ENCODE measurements around the gene PKD2L2. TPM values are rescaled to one million over a fixed set of nuclear protein-coding genes. Genes with fewer than 3 reads are reported as not detected.
"Not testable (repeated sequence)": the region's sequence is repeated elsewhere in the genome, so short reads cannot be mapped to it uniquely, and the experiment has no call there.

Gene PKD2L2
- total RNA-seq, 1 donor from 2014 or later = not detected

- intact Hi-C loops (cut with micrococcal nuclease) = no loop called here
These were observed 65.0 kb downstream of the PKD2L2 start for GRCh38 chr5:137954131-137954879.

GRCh38 chr5:137957948-137958347 is 68.7 kb downstream of the PKD2L2 start:
- intact Hi-C loops (cut with micrococcal nuclease) = no loop called here

DNA sequence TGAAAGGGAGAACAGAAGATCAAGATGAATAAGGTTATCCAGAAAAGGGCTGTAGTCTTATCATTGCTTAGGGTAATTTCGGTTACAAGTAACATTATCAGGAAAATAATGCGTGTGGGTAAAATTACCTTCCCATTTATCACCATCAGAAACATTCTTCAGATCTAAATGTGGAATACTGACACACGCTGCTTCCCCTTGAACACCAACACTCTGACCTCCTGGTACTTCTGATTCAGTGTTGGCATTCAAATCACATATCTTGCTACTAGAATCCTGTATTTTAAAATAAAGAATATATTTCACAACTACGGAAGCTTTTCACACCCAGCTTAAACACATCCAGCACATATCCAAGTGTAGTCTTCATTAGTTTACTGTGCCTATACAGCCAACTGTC is 70.2 kb downstream of the PKD2L2 start:
- intact Hi-C loops (cut with micrococcal nuclease) = no loop called here

- intact Hi-C loops (cut with micrococcal nuclease) = no loop called here
These were observed 70.9 kb downstream of the PKD2L2 start for GRCh38 chr5:137960141-137960540.

GRCh38 chr5:137960819-137961218 is 71.6 kb downstream of the PKD2L2 start:
- intact Hi-C loops (cut with micrococcal nuclease) = no loop called here

DNA sequence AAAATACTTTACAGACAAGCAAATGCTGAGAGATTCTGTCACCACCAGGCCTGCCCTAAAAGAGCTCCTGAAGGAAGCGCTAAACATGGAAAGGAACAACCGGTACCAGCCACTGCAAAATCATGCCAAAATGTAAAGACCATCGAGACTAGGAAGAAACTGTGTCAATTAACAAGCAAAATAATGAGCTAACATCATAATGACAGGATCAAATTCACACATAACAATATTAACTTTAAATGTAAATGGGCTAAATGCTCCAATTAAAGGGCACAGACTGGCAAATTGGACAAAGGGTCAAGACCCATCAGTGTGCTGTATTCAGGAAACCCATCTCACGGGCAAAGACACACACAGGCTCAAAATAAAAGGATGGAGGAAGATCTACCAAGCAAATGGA is 81.1 kb downstream of the PKD2L2 start:
- intact Hi-C loops (cut with micrococcal nuclease) = not testable (repeated sequence)

- intact Hi-C loops (cut with micrococcal nuclease) = no loop called here
These were observed 86.0 kb downstream of the PKD2L2 start for GRCh38 chr5:137975208-137975607.

DNA sequence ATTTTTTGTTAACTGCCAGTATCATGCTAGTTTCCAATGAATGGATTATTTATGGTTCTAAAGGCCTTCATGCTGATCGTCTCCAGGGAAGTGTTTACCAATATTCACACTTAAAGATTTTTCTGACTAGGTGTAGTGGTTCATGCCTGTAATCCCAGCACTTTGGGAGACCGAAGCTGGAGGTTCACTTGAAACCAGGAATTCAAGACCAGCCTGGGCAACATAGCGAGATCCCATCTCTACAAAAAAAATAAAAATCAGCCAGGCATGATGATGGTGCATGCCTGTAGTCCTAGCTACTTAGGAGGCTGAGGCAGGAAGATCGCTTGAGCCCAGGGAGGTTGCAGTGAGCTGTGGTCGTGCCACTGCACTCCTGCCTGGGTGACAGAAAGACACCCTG is 100.2 kb downstream of the PKD2L2 start:
- intact Hi-C loops (cut with micrococcal nuclease) = no loop called here

Other genes with a start within 250 kb of the PKD2L2 start
- 3.8 TPM in 2 replicates for gene KLHL3, start 153.4 kb upstream of the PKD2L2 start, total RNA-seq
- gene HNRNPA0, start 135.1 kb upstream of the PKD2L2 start, total RNA-seq = 27.6 and 29.3 TPM in 2 replicates
- not detected in 2 replicates for gene MYOT, start 21.6 kb upstream of the PKD2L2 start, total RNA-seq
- gene FAM13B, start 143.6 kb downstream of the PKD2L2 start, total RNA-seq = 31.2 and 35.4 TPM in 2 replicates
- not detected in 2 replicates for gene WNT8A, start 194.6 kb downstream of the PKD2L2 start, total RNA-seq
- gene NME5, start 250.0 kb downstream of the PKD2L2 start, total RNA-seq = not detected in 2 replicates